ENCODE measurements around the gene DSCAM. TPM values are rescaled to one million over a fixed set of nuclear protein-coding genes. Genes with fewer than 3 reads are reported as not detected.

The DSCAM gene
- total and polyA plus RNA-seq, 2 donors (not counting 1 experiment from before 2014, with no cell fraction given) = under 0.01 to 0.01 TPM

DNA sequence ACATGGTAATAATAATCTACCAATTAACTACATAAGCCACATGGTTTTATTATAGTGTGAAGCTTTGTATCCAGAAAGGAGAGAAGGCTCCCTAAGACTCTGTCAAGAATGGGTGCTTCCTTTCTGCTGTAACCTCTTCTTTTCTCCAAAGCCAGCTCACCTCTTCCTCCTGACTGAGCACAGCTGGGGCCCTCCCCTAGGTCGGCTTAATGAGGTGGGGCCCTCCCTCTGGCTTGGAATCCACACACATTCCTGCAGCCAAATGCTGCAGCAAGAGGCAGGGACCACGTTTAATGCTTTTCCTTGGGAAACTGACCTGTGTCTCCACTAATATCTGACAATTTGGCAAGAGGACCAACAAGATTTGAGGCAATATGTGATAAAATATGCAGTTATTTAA lies 94.8 kb downstream of the DSCAM start:
- no peaks in the 10 kb centered on the region for H4K20me1 ChIP-seq (ENCODE audit: control insufficient read depth, extremely low read depth, insufficient read depth, low read length)

DNA sequence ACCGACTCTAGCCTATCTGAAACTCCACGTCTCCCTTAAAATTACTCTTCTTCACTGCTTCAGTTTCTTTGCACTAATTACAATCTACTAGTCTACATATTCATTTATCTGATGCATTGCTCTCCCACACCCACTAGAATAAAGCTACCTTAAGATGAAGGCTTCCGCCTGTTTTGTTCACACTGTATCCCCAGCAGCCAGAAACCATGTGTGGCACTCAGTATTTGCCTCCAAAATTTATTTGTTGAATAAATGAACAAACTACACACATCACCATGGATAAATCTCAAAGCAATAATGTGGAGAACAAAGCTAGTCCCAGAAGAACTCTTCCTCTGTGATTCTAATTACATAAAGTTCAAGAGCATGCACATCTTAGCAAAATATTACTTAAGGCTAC lies 95.7 kb downstream of the DSCAM start:
- H3K9me3 ChIP-seq (ENCODE audit: control insufficient read depth, insufficient read depth, low read depth, low read length) = no peaks in the 10 kb centered on the region
- H3K4me2 ChIP-seq (ENCODE audit: extremely low read depth, insufficient read depth, low read length) = no peak overlapping the region
- H4K20me1 ChIP-seq (ENCODE audit: control insufficient read depth, extremely low read depth, insufficient read depth, low read length) = no peaks in the 10 kb centered on the region
- no peaks in the 10 kb centered on the region for H3K27me3 ChIP-seq (ENCODE audit: control insufficient read depth, insufficient read depth, low read length)
- H3K36me3 ChIP-seq (ENCODE audit: control insufficient read depth, insufficient read depth, low read length) = no peaks in the 10 kb centered on the region
- no peak overlapping the region for H3K9ac ChIP-seq (ENCODE audit: insufficient read depth, low read length)
- TF ChIP-seq EZH2 (IDR thresholded peaks at IDR 0.05; ENCODE audit: low read length, missing control alignments) (no peak), CTCF (conservative IDR thresholded peaks at IDR 0.05 in 1 of 2, IDR thresholded peaks at IDR 0.05 in 1 of 2; ENCODE audit: low read depth in 1 of 2, low read length in 2 of 2) (no peak)
- no peak overlapping the region for H3K27ac ChIP-seq (ENCODE audit: insufficient read depth, low read length)
- no peaks in the 10 kb centered on the region for H3K79me2 ChIP-seq (ENCODE audit: control insufficient read depth, insufficient read depth, low read length)
- no peak for DNase-seq (ENCODE audit: low read depth in 2 of 2)
- H2AFZ ChIP-seq (ENCODE audit: low read length) = no peak overlapping the region
- no peak overlapping the region for H3K4me3 ChIP-seq (replicated peaks in 1 of 4; ENCODE audit: control extremely low read depth in 1 of 4, insufficient read depth in 1 of 4, low read depth in 3 of 4, low read length in 4 of 4)
- H3K4me1 ChIP-seq (ENCODE audit: control insufficient read depth, extremely low read depth, insufficient read depth, low read length) = no peaks in the 10 kb centered on the region

More for the DNA sequence above, 94.8 kb downstream of the DSCAM start:
- Histone ChIP-seq H3K27me3 (ENCODE audit: control insufficient read depth, insufficient read depth, low read length) (no peaks in the 10 kb centered on the region), H3K27ac (ENCODE audit: insufficient read depth, low read length) (no peak overlapping the region), H3K36me3 (ENCODE audit: control insufficient read depth, insufficient read depth, low read length) (no peaks in the 10 kb centered on the region), H3K9me3 (ENCODE audit: control insufficient read depth, insufficient read depth, low read depth, low read length) (no peaks in the 10 kb centered on the region), H3K4me3 (replicated peaks in 1 of 4; ENCODE audit: control extremely low read depth in 1 of 4, insufficient read depth in 1 of 4, low read depth in 3 of 4, low read length in 4 of 4) (no peak overlapping the region), H2AFZ (ENCODE audit: low read length) (no peak overlapping the region), H3K4me1 (ENCODE audit: control insufficient read depth, extremely low read depth, insufficient read depth, low read length) (no peaks in the 10 kb centered on the region), H3K9ac (ENCODE audit: insufficient read depth, low read length) (no peak overlapping the region), H3K79me2 (ENCODE audit: control insufficient read depth, insufficient read depth, low read length) (no peaks in the 10 kb centered on the region), H3K4me2 (ENCODE audit: extremely low read depth, insufficient read depth, low read length) (no peak overlapping the region)
- no peak for DNase-seq (ENCODE audit: low read depth in 2 of 2)
- TF ChIP-seq CTCF (conservative IDR thresholded peaks at IDR 0.05 in 1 of 2, IDR thresholded peaks at IDR 0.05 in 1 of 2; ENCODE audit: low read depth in 1 of 2, low read length in 2 of 2) (no peak), EZH2 (IDR thresholded peaks at IDR 0.05; ENCODE audit: low read length, missing control alignments) (no peak)

DNA sequence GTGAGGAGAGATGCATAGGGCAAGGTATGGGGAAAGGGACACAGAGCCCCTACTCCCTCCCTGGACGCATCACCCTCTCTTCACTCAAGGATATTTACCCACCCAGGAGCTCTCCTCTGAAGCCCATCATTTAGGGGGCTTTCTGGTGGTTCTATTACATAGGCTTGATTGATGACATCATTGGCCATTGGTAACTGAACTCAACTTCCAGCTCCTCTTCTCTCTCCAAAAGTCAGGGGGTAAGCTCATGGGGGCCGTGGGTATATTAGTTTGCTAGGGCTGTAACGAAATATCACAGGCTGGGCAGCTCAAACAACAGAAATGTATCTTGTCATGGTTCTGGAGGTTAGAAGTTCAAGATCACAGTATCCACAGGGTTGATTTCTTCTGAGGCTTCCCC lies 110.8 kb downstream of the DSCAM start:
- Histone ChIP-seq H3K27me3 (ENCODE audit: control insufficient read depth, insufficient read depth, low read length) (no peaks in the 10 kb centered on the region), H3K36me3 (ENCODE audit: control insufficient read depth, insufficient read depth, low read length) (no peaks in the 10 kb centered on the region), H3K9me3 (ENCODE audit: control insufficient read depth, insufficient read depth, low read depth, low read length) (no peaks in the 10 kb centered on the region), H3K9ac (ENCODE audit: insufficient read depth, low read length) (no peak overlapping the region), H3K79me2 (ENCODE audit: control insufficient read depth, insufficient read depth, low read length) (no peaks in the 10 kb centered on the region), H3K4me3 (replicated peaks in 1 of 4; ENCODE audit: control extremely low read depth in 1 of 4, insufficient read depth in 1 of 4, low read depth in 3 of 4, low read length in 4 of 4) (no peak overlapping the region), H3K27ac (ENCODE audit: insufficient read depth, low read length) (no peak overlapping the region), H3K4me1 (ENCODE audit: control insufficient read depth, extremely low read depth, insufficient read depth, low read length) (no peaks in the 10 kb centered on the region), H3K4me2 (ENCODE audit: extremely low read depth, insufficient read depth, low read length) (no peak overlapping the region), H4K20me1 (ENCODE audit: control insufficient read depth, extremely low read depth, insufficient read depth, low read length) (no peaks in the 10 kb centered on the region), H2AFZ (ENCODE audit: low read length) (no peak overlapping the region)
- TF ChIP-seq CTCF (conservative IDR thresholded peaks at IDR 0.05 in 1 of 2, IDR thresholded peaks at IDR 0.05 in 1 of 2; ENCODE audit: low read depth in 1 of 2, low read length in 2 of 2) (no peak), EZH2 (IDR thresholded peaks at IDR 0.05; ENCODE audit: low read length, missing control alignments) (no peak)
- no peak for DNase-seq (ENCODE audit: low read depth in 2 of 2)
